GM21717 (cell line): ENCODE data around the gene ZNF425.
A peak's percentile ranks its signal among the peaks of the same experiment; 100 is the strongest.
"Not testable (repeated sequence)": the region's sequence is repeated elsewhere in the genome, so short reads cannot be mapped to it uniquely, and the experiment has no call there.

Source experiments
- ATAC-seq: cut with Tn5 transposase; IDR thresholded peaks from one replicate; pipeline ENCODE4 v1.9.1; 2021; ENCODE audit warnings: mild to moderate bottlenecking, moderate library complexity; ENCODE audit not compliant: unreplicated experiment

Gene ZNF425, protein sequence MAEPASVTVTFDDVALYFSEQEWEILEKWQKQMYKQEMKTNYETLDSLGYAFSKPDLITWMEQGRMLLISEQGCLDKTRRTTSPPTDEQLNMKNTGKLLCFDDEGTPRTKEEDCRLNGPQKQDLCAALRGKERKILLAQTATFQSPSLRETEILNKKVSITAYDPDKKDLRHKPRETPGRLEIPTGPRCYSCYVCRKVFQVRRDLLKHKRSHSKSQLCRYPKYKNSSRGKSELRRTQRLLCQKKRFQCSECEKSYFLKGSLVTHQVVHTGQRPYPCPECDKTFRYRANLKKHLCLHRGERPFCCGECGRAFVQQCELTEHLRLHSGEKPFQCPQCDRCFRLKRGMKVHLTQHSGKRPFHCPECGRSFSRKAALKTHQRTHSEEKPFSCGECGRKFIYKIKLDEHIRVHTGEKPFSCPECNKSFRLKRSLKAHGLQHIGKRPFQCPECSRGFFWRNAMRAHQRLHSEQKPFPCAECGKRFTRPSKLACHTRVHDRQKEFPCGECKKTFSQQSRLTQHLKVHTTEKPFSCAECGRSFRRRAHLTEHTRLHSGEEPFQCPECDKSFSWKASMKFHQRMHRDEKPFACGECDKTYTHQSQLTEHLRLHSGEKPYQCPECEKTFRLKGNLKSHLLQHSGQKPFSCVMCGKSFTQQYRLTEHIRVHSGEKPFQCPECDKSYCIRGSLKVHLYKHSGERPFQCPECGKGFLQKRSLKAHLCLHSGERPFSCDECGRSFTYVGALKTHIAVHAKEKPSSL

DNA sequence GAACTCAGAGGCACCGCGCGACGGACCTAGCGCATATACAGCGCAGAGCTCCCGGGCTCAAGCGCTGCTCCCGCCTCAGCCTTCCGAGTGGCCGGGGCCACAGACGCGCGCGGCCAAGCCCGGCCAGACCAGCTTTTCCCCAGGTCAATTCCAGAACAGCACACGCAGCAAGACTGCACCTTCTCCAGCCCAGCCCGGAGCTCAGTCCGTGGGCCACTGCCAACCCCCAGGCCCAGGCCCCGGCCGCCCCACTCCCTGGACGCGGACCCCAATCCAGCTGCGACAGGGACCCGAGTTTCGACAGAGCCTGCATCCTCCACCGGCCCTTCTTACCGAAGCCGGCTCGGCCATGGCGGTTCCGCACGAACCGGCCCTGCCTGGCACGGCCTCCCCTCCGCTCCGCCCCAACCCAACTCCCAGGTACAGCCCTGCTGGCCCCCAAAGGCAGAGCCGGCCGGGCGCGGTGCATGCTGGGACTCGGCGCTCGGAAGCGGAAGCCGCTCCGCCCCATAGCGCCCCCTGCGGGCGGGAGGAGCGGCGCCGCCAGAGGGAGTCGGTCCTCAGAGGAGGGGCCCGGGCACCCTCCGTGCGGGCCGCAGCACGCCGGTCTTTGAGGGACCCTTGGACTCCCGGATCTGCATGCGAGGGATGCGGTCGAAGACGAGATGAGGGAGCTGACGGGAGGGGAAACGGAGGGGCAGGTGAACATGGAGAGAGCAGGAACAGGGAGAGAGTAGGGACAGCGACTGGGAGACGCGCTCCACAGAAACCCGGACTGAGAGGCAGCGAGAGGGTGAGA is at the start of gene ZNF425:
ZNF425 (minus strand) TSS at position 462 of the 799 bp plus-strand sequence; CDS start at position 351, 111 bp downstream.
- ATAC-seq: peak; percentile 90

DNA sequence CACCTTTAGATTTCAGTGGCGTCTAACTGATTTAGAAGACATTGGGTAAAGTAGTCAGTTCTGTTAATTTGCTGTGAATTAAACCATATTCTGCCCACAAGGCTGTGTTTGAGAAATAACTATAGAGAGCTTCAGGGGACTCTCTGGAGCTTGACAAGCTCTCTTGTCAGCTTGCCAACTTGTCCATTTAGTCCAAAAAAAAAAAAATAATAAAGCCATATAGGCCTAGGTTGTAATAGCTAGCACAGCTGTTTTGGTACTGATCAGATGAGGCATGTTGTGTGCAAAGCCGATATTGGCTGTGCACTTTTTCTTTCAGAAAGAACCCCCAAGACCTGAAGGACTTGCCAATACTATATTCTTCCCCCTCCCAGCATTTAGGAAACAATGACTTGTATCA is 49.0 kb upstream of the ZNF425 start:
- no peak for ATAC-seq

DNA sequence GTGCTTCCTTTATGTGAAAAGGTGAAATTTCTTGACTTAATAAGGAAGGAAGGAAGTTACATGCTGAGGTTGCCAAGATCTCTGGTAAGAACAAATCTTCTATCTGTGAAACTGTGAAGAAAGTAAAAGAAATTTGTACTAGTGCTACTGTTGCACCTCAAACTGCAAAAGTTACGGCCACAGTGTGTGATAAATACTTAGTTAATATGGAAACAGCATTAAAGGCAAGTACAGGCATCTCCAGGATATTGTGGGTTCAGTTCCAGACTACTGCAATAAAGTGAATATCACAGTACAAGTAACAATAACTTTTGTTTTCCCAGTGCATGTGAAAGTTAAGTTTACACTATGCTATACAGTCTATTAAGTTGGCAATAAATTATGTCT is 46.4 kb upstream of the ZNF425 start:
- ATAC-seq: no peak

DNA sequence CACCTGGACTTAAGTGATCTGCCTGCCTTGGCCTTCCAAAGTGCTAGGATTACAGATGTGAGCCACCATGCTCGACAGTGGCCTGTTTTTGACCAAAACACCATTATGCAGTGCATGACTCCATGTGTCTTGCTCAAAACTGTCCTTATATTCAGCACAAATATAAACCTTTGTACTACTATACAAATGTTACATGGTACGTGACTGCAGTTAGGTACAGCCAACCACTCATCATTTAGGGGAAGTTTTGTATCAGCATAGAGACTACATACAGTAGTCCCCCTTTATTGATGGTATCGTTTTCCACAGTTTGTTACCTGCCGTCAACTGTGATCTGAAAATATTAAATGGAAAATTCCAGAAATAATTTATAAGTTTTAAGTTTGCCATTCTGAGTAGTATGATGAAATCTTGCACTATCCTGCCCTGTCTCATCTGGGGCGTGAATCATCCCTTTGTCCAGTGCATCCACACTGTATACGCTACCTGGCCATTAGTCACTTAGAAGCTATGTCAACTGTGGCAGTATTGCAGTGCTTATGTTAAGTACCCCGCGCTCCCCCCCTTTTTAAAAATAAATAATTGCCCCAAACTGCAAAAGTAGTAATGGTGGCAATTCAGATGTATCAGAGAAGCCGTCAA is 45.9 kb upstream of the ZNF425 start:
- ATAC-seq: no peak

DNA sequence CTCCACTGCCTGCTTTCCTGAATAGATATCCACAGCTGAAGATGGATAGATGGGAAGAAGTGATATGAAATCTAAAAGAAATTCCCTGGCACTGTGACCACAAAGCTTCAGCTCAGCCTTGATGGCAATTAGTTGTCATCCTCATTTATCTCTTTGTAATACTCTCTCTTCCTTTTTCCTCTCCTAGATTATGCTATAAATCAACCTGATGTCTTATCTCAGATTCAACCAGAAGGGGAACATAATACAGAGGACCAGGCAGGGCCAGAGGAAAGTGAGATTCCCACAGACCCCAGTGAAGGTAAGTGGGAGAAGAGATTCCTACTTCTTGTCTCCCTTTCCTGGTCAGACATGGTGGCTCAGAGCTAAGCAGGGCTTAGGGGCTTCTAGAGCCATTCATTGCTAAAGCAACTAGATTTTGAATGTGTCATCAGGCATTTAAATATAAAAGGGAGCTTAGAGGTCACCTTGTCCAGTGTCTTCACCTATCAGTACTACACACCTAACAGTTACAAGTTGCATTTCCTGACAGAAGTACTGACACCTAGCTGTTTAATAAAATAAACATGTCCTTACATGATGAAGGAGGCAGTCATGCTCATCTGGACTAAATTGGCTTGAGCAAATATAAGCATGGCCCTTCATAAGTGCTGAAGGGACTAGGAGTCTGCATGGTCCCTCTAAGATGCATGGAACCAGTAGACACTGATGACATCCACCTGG is 40.7 kb upstream of the ZNF425 start:
- no peak for ATAC-seq

DNA sequence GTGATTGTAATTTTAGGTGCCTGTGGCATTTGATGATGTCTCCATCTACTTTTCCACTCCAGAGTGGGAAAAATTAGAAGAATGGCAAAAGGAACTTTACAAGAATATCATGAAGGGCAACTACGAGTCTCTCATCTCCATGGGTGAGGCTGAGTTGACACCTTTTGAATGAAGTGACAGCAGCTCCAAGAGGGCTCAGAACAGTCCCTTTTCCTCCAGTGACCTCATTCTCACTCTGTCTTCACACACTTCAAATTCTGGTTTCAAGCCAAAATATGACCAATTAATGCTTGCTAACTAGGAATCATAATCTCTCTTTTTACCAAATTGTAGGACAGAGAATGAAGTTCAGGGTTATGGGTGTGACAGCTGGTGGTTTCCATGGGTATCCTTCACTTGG is 40.0 kb upstream of the ZNF425 start:
- no peak for ATAC-seq

DNA sequence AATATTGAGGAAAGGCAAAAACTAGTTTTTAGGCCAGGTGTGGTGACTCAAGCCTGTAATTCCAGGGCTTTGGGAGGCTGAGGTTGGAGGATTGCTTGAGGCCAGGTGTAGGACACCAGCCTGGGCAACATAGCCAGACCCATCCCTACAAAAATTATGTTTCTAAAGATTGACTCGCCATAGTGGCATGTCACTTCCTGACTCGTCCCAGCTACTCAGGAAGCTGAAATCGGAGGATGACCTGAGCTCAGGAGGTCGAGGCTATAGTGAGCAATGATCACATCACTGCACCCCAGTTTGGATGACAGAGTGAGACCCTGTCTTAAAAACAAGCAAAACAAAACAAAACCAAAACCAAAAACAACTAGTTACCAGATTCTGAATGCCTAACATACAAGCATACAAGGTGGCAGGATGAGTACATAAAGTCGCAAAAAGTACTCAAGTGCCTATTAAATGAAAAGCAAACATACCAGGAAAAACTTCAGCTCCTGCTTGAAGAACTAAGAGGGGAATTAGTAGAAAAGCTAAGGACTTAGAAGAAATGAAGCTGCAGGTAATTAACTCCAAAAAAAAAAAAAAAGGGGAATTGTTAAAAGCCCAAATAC is 35.2 kb upstream of the ZNF425 start:
- ATAC-seq: no peak

DNA sequence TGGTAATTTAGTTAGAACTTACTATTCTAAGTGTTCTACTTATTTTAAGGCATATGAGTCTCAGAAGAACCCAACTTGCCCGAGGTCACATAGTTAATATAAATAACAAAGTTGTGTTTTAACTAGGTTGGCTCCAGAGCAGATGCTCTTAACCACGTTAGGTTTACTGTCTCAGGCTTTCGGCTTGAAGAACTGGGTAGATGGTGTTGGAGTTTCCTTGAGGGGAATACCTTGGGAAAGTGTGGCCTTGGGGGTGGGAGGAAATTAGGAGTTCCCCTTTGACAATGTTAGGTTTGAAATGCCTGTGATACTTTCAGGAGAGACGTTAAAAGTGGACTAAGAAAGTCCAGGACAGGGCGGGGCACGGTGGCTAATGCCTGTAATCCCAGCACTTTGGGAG is 30.8 kb upstream of the ZNF425 start:
- ATAC-seq: no peak

DNA sequence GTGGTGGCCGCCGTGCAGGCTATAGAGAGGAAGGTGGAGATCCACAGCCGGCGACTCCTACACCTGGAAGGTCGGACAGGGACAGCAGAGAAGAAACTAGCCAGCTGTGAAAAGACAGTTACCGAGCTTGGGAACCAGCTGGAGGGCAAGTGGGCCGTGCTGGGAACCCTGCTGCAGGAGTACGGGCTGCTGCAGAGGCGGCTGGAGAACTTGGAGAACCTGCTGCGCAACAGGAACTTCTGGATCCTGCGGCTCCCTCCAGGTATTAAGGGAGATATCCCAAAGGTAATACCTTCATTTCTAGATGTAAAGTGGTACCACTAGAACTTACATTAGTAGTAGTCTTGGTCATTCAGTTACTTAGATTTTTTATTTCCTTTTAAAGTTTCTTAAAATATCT is 27.9 kb upstream of the ZNF425 start:
- ATAC-seq: no peak

DNA sequence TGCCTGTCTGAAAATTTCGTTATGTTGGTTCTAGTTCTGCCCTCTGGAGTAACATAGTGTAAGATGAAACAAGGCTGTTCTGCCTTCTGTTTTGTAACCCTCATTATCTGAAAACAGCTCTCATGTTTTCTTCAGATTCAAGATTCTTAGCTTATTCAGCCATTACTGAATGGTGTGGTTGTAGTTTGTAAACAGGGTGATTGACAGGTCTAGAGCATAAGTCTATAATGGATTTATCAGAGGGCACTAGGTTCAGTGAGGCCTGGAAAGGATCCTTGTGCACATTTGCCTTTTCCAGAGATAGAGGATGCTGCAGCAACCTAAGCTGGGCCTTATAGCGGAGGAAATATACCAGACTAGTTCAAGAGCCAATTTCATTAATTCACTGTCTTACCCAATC is 27.2 kb upstream of the ZNF425 start:
- no peak for ATAC-seq

DNA sequence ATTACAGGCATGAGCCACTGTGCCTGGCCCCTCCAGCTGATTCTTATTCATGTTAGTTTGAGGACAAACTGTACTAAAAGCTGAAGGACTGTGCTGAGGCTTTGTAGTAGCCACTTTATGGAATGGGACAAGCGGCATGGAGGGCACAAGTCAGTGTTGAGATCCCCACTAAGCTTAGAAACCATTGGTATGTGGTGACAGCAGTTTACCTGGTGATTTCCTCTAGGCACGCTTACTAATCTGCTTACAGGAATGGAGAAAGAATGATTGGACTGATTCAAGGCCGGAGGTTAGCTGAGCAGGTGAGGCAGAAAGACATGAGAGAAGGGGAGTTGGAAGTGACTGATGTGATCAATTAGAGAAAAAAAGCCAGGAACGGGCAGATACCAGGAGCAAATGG is 24.9 kb upstream of the ZNF425 start:
- no peak for ATAC-seq

DNA sequence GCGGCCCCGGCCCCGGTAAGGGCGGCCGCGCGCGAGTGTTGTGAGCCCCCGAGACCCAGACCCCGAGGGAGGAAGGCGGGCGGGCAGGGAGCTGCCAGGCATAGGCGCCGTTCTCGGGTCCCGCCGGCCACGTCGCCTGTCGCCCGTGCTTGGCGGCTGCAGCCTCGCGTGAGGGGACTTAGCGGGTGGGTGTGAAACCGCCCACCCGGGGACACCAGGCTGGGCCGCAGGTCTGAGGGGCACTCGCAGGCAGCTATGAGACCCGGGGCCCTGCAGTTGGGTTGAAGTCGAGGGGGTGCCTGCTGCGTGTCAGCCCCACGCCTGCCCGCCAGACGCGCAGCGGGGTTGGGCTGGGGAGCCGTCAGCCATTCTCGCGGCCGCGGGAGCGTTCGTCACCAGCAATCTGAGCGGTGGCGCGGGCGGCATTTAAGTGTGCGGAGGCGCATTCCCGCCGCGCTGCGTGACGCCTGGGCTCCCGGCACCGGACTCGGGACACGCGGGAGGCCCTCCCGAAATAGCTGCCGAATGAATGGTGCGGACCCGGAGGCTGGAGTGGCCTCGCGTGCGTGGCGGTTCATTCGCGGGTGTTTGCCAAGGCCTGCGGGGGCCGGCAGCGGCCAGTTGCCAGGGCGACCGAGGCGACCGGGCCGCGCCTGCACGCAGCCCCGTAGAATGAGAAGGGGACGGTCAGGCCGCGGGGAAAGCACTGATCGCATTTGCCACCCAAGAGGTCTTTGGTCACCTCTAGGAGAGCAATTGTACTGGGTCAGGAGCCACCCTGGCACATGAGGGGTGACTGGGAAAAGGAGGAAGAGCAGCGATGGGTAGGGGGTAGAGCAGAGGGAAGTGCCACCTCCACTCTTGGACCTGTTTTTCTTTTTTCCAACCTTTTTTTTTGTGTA is 21.9 kb upstream of the ZNF425 start:
- peak; percentile 39 for ATAC-seq

DNA sequence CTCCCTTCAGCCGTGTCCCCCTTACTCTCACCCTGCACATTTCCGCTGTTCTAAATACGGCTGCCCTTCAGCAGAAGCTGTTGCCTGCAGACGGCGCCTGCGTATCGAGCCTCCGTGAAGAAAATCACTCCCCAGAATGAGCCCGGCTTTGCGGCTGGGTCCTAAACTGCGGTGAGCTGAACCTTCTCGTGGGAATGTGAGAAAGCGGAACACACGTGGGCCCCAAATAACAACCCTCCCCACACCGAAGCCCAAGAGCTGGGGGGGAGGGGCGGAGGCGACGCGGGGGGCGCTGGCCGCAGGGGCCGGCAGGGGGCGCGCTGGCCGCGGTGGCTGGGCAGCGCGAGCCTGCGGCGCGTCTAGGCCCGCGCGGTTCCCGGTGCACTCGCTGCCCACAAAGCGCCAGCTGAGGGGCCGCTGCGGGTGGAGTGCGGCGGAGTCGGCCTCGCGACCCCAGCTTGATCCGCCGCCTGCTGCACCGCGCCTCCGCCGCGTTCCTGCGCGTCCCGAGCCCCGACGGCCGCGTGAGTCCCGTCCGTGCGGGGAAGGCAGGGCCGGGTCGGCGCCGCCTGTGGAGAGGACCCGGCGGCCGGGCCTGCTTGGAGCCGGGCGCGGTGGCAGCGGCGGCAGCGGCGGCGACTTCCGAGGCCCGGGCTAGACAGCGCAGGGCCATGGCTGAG is 21.1 kb upstream of the ZNF425 start, which contains the start of gene ZNF398:
ZNF398 (plus strand) TSS at position 382 of the 680 bp plus-strand sequence; CDS start at position 672, 290 bp downstream.
- peak; percentile 67 for ATAC-seq

DNA sequence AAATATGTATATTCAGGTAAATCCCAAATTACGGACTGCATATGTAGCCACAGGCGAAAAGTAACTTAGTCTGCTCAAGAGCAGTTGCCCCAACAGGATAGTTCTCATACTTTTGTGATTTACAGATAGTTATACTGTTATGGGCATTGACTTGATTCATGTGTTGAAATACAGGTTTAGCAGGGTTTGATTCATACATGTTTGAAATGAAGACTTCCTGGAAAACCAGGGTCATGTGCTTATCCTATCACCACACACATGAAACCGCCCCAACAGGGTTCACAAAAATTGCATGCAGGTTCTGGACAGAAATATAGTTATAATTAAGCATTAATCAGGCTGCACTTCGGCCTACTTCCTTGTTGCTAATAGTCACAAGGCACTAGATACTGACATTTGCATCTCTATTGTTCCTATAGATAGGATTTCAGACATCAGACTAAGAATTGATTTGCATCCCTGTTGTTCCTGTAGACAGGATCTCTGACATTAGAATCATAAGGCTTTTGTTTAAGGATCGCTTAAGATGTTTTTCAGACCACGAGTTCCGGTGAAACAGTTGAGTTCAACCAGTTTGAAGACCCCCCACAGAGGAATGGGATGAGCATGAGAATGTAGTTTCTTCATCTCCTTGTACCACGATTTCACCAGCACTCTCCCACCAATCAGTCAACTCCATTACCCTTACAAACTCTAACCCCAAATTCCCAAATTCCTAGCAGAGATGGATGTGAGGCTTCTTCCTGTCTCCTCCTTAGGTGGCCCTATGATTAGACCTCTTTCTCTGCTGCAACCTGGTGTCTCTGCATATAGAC is 19.1 kb upstream of the ZNF425 start:
- no peak for ATAC-seq

DNA sequence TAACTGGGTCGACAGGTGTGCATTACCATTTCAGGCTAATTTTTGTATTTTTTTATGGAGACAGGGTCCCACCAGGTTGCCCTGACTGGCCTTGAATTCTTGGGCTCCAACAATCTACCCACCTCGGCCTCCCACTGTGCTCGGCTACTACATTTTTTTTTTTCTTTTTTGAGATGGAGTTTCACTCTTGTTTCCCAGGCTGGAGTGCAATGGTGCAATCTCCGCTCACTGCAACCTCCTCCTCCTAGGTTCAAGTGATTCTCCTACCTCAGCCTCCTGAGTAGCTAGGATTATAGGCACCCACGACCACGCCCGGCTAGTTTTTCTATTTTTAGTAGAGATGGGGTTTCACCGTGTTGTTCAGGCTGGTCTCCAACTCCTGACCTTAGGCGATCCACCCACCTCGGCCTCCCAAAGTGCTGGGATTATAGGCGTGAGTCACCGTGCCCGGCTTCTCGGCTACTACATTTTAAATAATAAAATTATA is 18.4 kb upstream of the ZNF425 start:
- not testable (repeated sequence) for ATAC-seq

DNA sequence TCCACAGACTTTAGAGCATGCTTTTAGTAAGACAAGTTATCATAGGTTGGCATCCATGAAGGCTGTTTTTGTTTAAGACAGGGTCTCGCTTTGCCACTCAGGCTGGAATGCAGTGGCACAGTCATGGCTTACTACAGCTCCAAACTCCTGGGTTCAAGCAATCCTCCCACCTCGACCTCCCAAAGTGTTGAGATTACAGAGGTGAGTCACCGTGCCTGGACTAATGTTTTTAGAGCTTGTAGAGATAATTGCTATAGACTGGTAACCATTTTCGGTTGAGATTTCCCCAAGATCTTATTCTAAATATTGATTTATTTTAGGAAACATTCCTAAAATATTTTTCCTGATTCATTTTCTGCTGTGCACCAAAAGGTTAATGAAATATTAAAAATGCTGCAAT is 15.8 kb upstream of the ZNF425 start:
- no peak for ATAC-seq

DNA sequence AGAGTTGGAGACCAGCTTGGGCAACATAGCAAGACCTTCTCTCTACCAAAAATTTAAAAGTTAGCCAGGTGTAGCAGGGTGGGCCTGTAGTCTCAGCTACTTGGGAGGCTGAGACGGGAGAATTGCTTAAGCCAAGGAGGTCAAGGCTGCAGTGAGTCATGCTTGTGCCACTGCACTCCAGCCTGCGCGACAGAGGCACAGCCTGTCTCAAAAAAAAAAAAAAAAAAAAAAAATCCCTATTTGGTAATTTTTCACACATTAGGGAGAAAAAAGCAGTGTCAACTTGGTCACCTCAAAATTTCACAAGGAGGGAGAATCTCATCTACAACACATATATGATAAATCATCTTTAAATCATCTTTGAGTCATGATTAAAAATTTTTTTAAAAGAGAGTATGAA is 14.7 kb upstream of the ZNF425 start:
- ATAC-seq: no peak
